OCI-LY3 (cell line): ENCODE results near the gene NHERF2.

Source experiments
- H2AFZ ChIP-seq: fragments of 200-600, 300-600 bp; shearing (Covaris generic); 2 replicates; pipeline ENCODE4 v1.6.0; 2014; ENCODE audit warnings: antibody characterized with exemption, low read depth, low read length
- H3K27ac ChIP-seq: fragments of 200-600, 300-600 bp; sonication (generic); 2 replicates; pipeline ENCODE4 v1.5.1; 2014; ENCODE audit warnings: mild to moderate bottlenecking, low read length, moderate library complexity, mixed read lengths
- H3K27me3 ChIP-seq: fragments of 200-600, 300-600 bp; sonication (generic); 2 replicates; pipeline ENCODE4 v1.6.1; 2014; ENCODE audit warnings: low read depth, low read length, mixed read lengths
- H3K36me3 ChIP-seq: fragments of 200-600, 300-600 bp; sonication (generic); replicated peaks from 2 replicates; pipeline ENCODE3; 2014; ENCODE audit warnings: low read depth, low read length, mixed read lengths
- H3K4me1 ChIP-seq: fragments of 300-600, 200-600 bp; sonication (generic); 2 replicates; pipeline ENCODE4 v1.6.1; 2014; ENCODE audit warnings: low read length, mixed read lengths
- H3K4me2 ChIP-seq: fragments of 200-600, 300-600 bp; sonication (generic); 2 replicates; pipeline ENCODE4 v1.6.1; 2014; ENCODE audit warnings: low read length, mixed read lengths
- H3K4me3 ChIP-seq: fragments of 300-600, 200-600 bp; sonication (generic); 2 replicates; pipeline ENCODE4 v1.5.1; 2014; ENCODE audit warnings: antibody characterized with exemption, mild to moderate bottlenecking, low read length, moderate library complexity
- H3K79me2 ChIP-seq: fragments of 300-600, 200-600 bp; shearing (Covaris generic); 2 replicates; pipeline ENCODE4 v1.6.1; 2014; ENCODE audit warnings: mild to moderate bottlenecking, low read length, mixed read lengths
- H3K9ac ChIP-seq: fragments of 300-600, 200-600 bp; shearing (Covaris generic); 2 replicates; pipeline ENCODE4 v1.6.0; 2014; ENCODE audit warnings: mild to moderate bottlenecking, low read length, moderate library complexity
- H3K9me3 ChIP-seq: fragments of 200-600, 300-600 bp; shearing (Covaris generic); 2 replicates; pipeline ENCODE4 v1.6.1; 2014; ENCODE audit warnings: low read length, mixed read lengths; ENCODE audit not compliant: insufficient read depth
- H4K20me1 ChIP-seq: fragments of 200-600, 300-600 bp; sonication (generic); 2 replicates; pipeline ENCODE4 v1.6.1; 2016; ENCODE audit warnings: low read length, mixed read lengths; ENCODE audit not compliant: insufficient read depth
- EZH2phosphoT487 ChIP-seq: fragments of 200-600 bp; shearing (Covaris generic); IDR thresholded peaks from 2 replicates; pipeline ENCODE4 v1.6.1; 2018; ENCODE audit warnings: antibody characterized with exemption, mixed run types, low read depth
- TF ChIP-seq, protein P1 (sequence below): fragments of 200-600, 300-600 bp; sonication (generic); IDR thresholded peaks from 2 replicates; pipeline ENCODE4 v1.5.1; 2014; ENCODE audit warnings: antibody characterized with exemption, low read length, low read depth

NHERF2 gene

DNA sequence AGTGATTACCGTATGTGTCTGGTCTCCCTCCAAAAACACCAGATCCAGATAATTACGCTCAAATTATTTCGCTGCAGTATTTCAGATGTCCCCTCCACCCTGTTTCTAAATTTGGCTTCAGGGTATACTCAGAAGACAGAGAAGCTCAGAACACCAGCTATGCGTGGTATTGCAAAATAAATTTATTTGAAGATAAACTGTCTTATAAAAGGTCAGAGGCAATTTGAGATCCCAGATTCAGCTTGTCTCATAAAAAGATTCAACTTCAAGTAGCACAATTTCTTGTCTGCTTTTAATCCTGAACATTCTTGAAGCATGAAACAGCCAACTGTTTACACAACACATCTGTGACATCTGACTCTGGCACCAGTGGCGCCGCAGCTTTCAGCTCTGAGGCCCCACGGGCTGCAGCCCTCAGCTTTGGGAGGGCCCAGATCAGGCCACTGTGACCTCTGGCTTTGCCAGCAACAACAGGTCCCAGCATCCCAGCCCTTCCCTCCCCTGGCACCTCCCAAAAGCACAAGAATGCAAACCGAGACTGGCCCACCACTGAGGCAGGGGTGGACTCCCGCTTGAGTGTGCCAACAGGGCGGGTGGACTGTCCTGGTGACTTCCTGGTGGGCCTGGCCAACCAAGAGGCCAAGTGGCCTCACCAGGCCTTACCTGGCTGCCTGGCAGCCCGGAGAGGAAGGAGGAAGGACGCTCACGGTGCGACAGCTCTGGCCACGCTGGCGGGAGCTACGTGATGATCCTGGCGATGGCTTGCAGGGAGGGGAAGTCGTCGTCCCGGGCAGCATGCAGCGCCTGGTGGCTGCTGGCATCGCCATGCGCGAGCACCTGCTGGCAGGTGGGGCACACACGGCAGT lies 29.0 kb upstream of the NHERF2 start:
- Histone ChIP-seq H3K4me1 (no peaks in the 10 kb centered on the region), H3K4me2 (no peak overlapping the region), H3K9ac (no peak overlapping the region), H3K27me3 (no peaks in the 10 kb centered on the region), H2AFZ (no peak overlapping the region), H3K9me3 (no peaks in the 10 kb centered on the region), H3K79me2 (0 out of 2 replicates have a peak, but pooled peaks cover under 1% of the 10 kb centered on the region), H3K36me3 (peaks cover 30% of the 10 kb centered on the region), H3K27ac (no peak overlapping the region), H4K20me1 (no peaks in the 10 kb centered on the region), H3K4me3 (no peak overlapping the region)
- TF ChIP-seq, protein P1, sequence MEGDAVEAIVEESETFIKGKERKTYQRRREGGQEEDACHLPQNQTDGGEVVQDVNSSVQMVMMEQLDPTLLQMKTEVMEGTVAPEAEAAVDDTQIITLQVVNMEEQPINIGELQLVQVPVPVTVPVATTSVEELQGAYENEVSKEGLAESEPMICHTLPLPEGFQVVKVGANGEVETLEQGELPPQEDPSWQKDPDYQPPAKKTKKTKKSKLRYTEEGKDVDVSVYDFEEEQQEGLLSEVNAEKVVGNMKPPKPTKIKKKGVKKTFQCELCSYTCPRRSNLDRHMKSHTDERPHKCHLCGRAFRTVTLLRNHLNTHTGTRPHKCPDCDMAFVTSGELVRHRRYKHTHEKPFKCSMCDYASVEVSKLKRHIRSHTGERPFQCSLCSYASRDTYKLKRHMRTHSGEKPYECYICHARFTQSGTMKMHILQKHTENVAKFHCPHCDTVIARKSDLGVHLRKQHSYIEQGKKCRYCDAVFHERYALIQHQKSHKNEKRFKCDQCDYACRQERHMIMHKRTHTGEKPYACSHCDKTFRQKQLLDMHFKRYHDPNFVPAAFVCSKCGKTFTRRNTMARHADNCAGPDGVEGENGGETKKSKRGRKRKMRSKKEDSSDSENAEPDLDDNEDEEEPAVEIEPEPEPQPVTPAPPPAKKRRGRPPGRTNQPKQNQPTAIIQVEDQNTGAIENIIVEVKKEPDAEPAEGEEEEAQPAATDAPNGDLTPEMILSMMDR = no peak
- no peak for TF ChIP-seq EZH2phosphoT487

DNA sequence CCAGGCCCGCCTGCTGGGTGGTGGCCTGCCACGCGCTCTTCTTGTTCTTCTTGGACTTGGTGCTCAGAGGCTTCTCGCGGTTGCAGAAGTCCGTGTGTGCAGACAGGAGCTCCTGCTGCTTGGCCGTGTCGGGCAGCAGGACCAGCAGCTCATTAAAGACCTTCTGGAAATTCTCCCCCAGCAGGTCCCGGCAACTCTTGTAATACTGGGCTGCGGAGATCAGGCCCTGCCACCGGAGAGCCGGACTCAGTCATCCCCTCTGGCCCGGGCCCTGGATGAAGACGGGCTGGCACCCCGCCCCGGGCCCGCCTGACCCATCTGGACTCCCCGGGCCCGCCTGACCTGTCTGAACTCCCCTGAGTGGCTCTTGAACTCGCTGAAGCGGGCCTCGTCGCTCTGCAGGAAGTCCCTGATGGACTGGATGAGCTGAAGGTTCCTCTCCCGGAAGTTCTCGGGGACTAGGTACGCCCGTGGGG lies 28.3 kb upstream of the NHERF2 start:
- H3K27ac ChIP-seq = no peak overlapping the region
- H3K9ac ChIP-seq = no peak overlapping the region
- TF ChIP-seq, protein P1 = no peak
- no peak for TF ChIP-seq EZH2phosphoT487
- peaks cover 5% of the 10 kb centered on the region for H4K20me1 ChIP-seq
- peaks cover 36% of the 10 kb centered on the region for H3K36me3 ChIP-seq
- H3K9me3 ChIP-seq = no peaks in the 10 kb centered on the region
- H3K27me3 ChIP-seq = no peaks in the 10 kb centered on the region
- H3K4me2 ChIP-seq = no peak overlapping the region
- H3K79me2 ChIP-seq = peaks cover 7% of the 10 kb centered on the region; the same call in 1 of the 2 replicates
- no peak overlapping the region for H3K4me3 ChIP-seq
- H2AFZ ChIP-seq = no peak overlapping the region
- no peaks in the 10 kb centered on the region for H3K4me1 ChIP-seq

DNA sequence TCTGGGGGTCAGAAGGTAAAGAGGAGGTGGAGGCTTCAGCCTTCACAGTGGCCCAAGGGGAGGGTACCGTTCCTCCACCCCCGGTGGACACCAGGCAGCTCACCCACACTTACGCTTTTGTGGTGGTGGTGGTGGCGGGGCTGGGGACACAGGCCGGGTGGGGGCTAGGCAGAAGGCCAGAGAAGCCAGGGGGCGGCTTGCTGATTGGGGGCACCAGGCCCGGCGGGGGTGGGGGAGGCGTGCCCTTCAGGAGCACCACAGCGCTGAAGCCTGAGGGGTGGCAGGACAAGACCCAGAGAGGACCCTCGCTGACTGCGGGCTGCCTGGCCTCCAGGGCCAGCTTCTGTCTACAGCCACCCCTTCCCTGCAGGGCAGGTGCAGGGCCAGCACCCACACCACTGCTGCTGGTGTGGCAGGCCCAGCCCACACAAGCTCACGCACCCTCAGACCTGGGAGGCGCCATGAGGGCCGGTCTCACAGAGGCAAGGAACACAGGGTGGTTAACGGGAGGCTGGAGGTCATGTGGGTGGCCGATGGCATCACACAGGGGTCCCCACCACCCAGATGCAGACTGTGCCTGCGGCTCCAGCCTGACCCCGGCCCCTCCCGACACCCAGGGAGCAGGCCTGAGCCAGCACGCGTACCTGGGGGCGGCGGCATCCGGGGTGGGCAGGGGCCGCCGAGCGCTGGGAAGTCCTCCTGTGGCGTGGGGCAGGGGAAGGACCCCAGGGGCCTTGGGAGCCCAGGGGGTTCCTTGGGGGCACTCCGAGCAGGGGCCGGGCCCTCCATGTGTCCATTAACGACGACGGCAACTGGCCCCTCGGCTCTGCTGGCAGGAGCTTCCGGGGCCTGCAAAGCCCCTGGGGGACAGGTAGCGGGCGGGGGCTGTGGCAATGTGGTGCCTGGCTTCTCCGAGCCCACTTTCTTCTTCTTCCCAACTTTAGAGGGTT lies 27.6 kb upstream of the NHERF2 start:
- Histone ChIP-seq H3K9me3 (no peaks in the 10 kb centered on the region), H3K27ac (no peak overlapping the region), H3K9ac (no peak overlapping the region), H3K27me3 (no peaks in the 10 kb centered on the region), H3K4me3 (no peak overlapping the region), H3K4me2 (no peak overlapping the region), H4K20me1 (peaks cover 11% of the 10 kb centered on the region), H3K79me2 (peaks cover 14% of the 10 kb centered on the region), H3K36me3 (peaks cover 38% of the 10 kb centered on the region), H2AFZ (no peak overlapping the region), H3K4me1 (peaks cover 3% of the 10 kb centered on the region; the same call in 1 of the 2 replicates)
- no peak for TF ChIP-seq EZH2phosphoT487
- TF ChIP-seq, protein P1 = no peak
